H1 (cell line): ENCODE measurements around the gene C2orf76. TPM values are rescaled to one million over a fixed set of nuclear protein-coding genes. Genes with fewer than 3 reads are reported as not detected.

Source experiments
- CTCF ChIA-PET: fragments of 300-600 bp; sonication (Branson Sonifier 250); formaldehyde crosslinking; loops from one replicate; lab custom pipeline; 2021; ENCODE audit not compliant: partially characterized antibody; lab: Charles Lee
- POLR2A ChIA-PET: fragments of 300-600 bp; sonication (Branson Sonifier 250); formaldehyde crosslinking; loops from one replicate; lab custom pipeline; 2021; ENCODE audit warnings: inconsistent platforms; ENCODE audit not compliant: partially characterized antibody; lab: Charles Lee
- DNase-seq, 2 experiments: peaks; one replicate each; pipeline versions ENCODE4 v3.0.0 to v3.0.0-alpha.2; 2010 to 2022; ENCODE audit warnings: low spot score in 2 of 2, low read depth in 1 of 2, mixed read lengths in 1 of 2
- FAIRE-seq: peaks from 2 replicates; lab custom pipeline; 2011; peaks lifted over from hg19 to GRCh38; lab: Jason Lieb, UNC
- H2AFZ ChIP-seq: 2 replicates; pipeline ENCODE4 v1.8.1; 2012; ENCODE audit warnings: low read length, inconsistent platforms
- H2AK5ac ChIP-seq: 2 replicates; pipeline ENCODE4 v1.6.1; 2013; ENCODE audit warnings: low read depth, low read length
- H2BK120ac ChIP-seq: replicated peaks from 2 replicates; pipeline ENCODE3; 2013; ENCODE audit warnings: low read depth, low read length, inconsistent platforms
- H2BK12ac ChIP-seq: 2 replicates; pipeline ENCODE4 v1.6.1; 2013; ENCODE audit warnings: low read depth, low read length
- H2BK15ac ChIP-seq: 2 replicates; pipeline ENCODE4 v1.6.1; 2013; ENCODE audit warnings: low read length
- H2BK20ac ChIP-seq: 2 replicates; pipeline ENCODE4 v1.6.1; 2013; ENCODE audit warnings: low read length
- H2BK5ac ChIP-seq: 2 replicates; pipeline ENCODE4 v1.6.1; 2013; ENCODE audit warnings: low read depth, low read length
- H3K14ac ChIP-seq: 2 replicates; pipeline ENCODE4 v1.6.1; 2013; ENCODE audit warnings: inconsistent platforms; ENCODE audit not compliant: insufficient read length
- H3K18ac ChIP-seq: 2 replicates; pipeline ENCODE4 v1.6.1; 2013; ENCODE audit warnings: low read length; ENCODE audit errors: extremely low read depth
- H3K23ac ChIP-seq: 2 replicates; pipeline ENCODE4 v1.6.1; 2013; ENCODE audit warnings: inconsistent platforms; ENCODE audit not compliant: insufficient read length
- H3K23me2 ChIP-seq: 2 replicates; pipeline ENCODE4 v1.6.1; 2013; ENCODE audit warnings: low read depth, low read length
- H3K27ac ChIP-seq: 2 replicates; pipeline ENCODE4 v1.6.1; 2011; ENCODE audit warnings: low read depth, low read length, inconsistent platforms
- H3K27me3 ChIP-seq, 4 experiments: replicated peaks in 1 of 4; 1 replicate in 1 of 4; 2 replicates in 3 of 4; pipeline versions ENCODE4 v1.6.1 to v1.8.1; 2011 to 2013; ENCODE audit warnings: low read length in 3 of 4, mild to moderate bottlenecking in 3 of 4, inconsistent platforms in 2 of 4, mixed read lengths in 2 of 4, moderate library complexity in 1 of 4; ENCODE audit not compliant: control insufficient read depth in 3 of 4, insufficient read depth in 3 of 4; ENCODE audit errors: extremely low read depth in 1 of 4
- H3K36me3 ChIP-seq, 4 experiments: 2 replicates each; pipeline versions ENCODE4 v1.6.1 to v1.8.1; 2011 to 2013; ENCODE audit warnings: mild to moderate bottlenecking in 4 of 4, low read length in 3 of 4, moderate library complexity in 2 of 4, control low read depth in 1 of 4, inconsistent platforms in 1 of 4; ENCODE audit not compliant: insufficient read depth in 4 of 4, control insufficient read depth in 2 of 4
- H3K4ac ChIP-seq: replicated peaks from 2 replicates; pipeline ENCODE3; 2013; ENCODE audit warnings: low read length, low read depth, mixed read lengths, inconsistent platforms; ENCODE audit not compliant: insufficient read length
- H3K4me1 ChIP-seq, 4 experiments: replicated peaks in 1 of 4; 1 replicate in 1 of 4; 2 replicates in 3 of 4; pipeline versions ENCODE4 v1.6.1 to v1.8.1; 2011 to 2013; ENCODE audit warnings: low read length in 3 of 4, inconsistent platforms in 2 of 4, mixed read lengths in 1 of 4; ENCODE audit not compliant: insufficient read depth in 4 of 4, control insufficient read depth in 3 of 4
- H3K4me2 ChIP-seq, 2 experiments: 2 replicates each; pipeline versions ENCODE4 v1.6.1 to v1.8.1; 2011 to 2013; ENCODE audit warnings: low read depth in 2 of 2, low read length in 2 of 2, control low read depth in 1 of 2, inconsistent platforms in 1 of 2, mild to moderate bottlenecking in 1 of 2; ENCODE audit not compliant: insufficient read depth in 1 of 2
- H3K4me3 ChIP-seq, 4 experiments: fragments of 200-600, 300-600 bp in 1 of 4; sonication (generic), shearing (Covaris generic), sonication (Bioruptor Twin) in 1 of 4; 2 replicates each; pipeline versions ENCODE4 v1.5.1 to v1.8.1; 2011 to 2016; ENCODE audit warnings: low read length in 4 of 4, low read depth in 3 of 4, control low read depth in 2 of 4, inconsistent platforms in 2 of 4, mild to moderate bottlenecking in 2 of 4, mixed read lengths in 1 of 4, moderate library complexity in 1 of 4; ENCODE audit not compliant: insufficient read depth in 2 of 4; ENCODE audit errors: extremely low read depth in 1 of 4
- H3K56ac ChIP-seq: replicated peaks from 2 replicates; pipeline ENCODE3; 2013; ENCODE audit warnings: low read depth, mild to moderate bottlenecking, mixed read lengths, low read length, inconsistent platforms; ENCODE audit not compliant: insufficient read length
- H3K79me1 ChIP-seq: 2 replicates; pipeline ENCODE4 v1.6.1; 2013; ENCODE audit warnings: low read depth, low read length, control low read depth
- H3K79me2 ChIP-seq, 2 experiments: 2 replicates each; pipeline versions ENCODE4 v1.6.1 to v1.8.1; 2012 to 2013; ENCODE audit warnings: low read length in 2 of 2, mild to moderate bottlenecking in 2 of 2, inconsistent platforms in 1 of 2; ENCODE audit not compliant: insufficient read depth in 2 of 2, control insufficient read depth in 1 of 2
- H3K9ac ChIP-seq, 4 experiments: replicated peaks in 1 of 4; 1 replicate in 1 of 4; 2 replicates in 3 of 4; pipeline versions ENCODE4 v1.6.1 to v1.8.1; 2011 to 2013; ENCODE audit warnings: low read depth in 3 of 4, low read length in 3 of 4, control low read depth in 2 of 4, mild to moderate bottlenecking in 2 of 4, moderate library complexity in 2 of 4, inconsistent platforms in 1 of 4; ENCODE audit errors: extremely low read depth in 1 of 4
- H3K9me3 ChIP-seq, 2 experiments: 2 replicates each; pipeline versions ENCODE4 v1.6.1 to v1.8.1; 2012 to 2013; ENCODE audit warnings: mild to moderate bottlenecking in 2 of 2, moderate library complexity in 2 of 2, control low read depth in 1 of 2, inconsistent platforms in 1 of 2, low read depth in 1 of 2, low read length in 1 of 2, mixed read lengths in 1 of 2; ENCODE audit not compliant: insufficient read depth in 2 of 2
- H4K20me1 ChIP-seq, 2 experiments: replicated peaks in 1 of 2; 2 replicates each; pipeline versions ENCODE3 to v1.8.1; 2011 to 2013; ENCODE audit warnings: inconsistent platforms in 2 of 2, low read length in 2 of 2, mild to moderate bottlenecking in 1 of 2; ENCODE audit not compliant: insufficient read depth in 2 of 2, control insufficient read depth in 1 of 2
- H4K5ac ChIP-seq: 2 replicates; pipeline ENCODE4 v1.6.1; 2013; ENCODE audit warnings: low read length, low read depth, mixed read lengths, inconsistent platforms; ENCODE audit not compliant: insufficient read length
- H4K8ac ChIP-seq: 2 replicates; pipeline ENCODE4 v1.8.0; 2013; ENCODE audit warnings: mild to moderate bottlenecking, moderate library complexity, low read length, inconsistent platforms; ENCODE audit not compliant: insufficient read depth; ENCODE audit errors: extremely low read depth
- H4K91ac ChIP-seq: replicated peaks from 2 replicates; pipeline ENCODE3; 2013; ENCODE audit warnings: low read length, mixed read lengths, inconsistent platforms; ENCODE audit not compliant: insufficient read length
- CHD1 ChIP-seq: IDR thresholded peaks from 2 replicates; pipeline ENCODE4 v1.6.1; 2012; ENCODE audit warnings: low read depth, low read length, improper control_type of control experiment
- EZH2 ChIP-seq: fragments of 200-600 bp; sonication (generic); IDR thresholded peaks from 2 replicates; pipeline ENCODE4 v1.7.1; 2012; ENCODE audit warnings: low read depth, mild to moderate bottlenecking, moderate library complexity, low read length, inconsistent platforms; ENCODE audit not compliant: severe bottlenecking
- NRF1 ChIP-seq: IDR thresholded peaks from 2 replicates; pipeline ENCODE4 v1.6.1; 2011; ENCODE audit warnings: mild to moderate bottlenecking, low read depth, low read length, improper control_type of control experiment
- RAD21 ChIP-seq, 2 experiments: IDR thresholded peaks in 1 of 2; conservative IDR thresholded peaks in 1 of 2; 2 replicates each; pipeline ENCODE4 v1.6.1; 2011; ENCODE audit warnings: low read depth in 2 of 2, low read length in 2 of 2, improper control_type of control experiment in 1 of 2, inconsistent platforms in 1 of 2, mild to moderate bottlenecking in 1 of 2, moderate library complexity in 1 of 2
- SAP30 ChIP-seq: fragments of 300-600 bp; sonication (generic); IDR thresholded peaks from 2 replicates; pipeline ENCODE4 v1.7.1; 2012; ENCODE audit warnings: low read length, moderate library complexity, mild to moderate bottlenecking, inconsistent platforms; ENCODE audit not compliant: insufficient read depth, insufficient replicate concordance
- SIRT6 ChIP-seq: IDR thresholded peaks from one replicate; pipeline ENCODE4 v1.7.1; 2012; ENCODE audit warnings: low read length, inconsistent platforms
- SP2 ChIP-seq: IDR thresholded peaks from 2 replicates; pipeline ENCODE4 v1.6.1; 2012; ENCODE audit warnings: mild to moderate bottlenecking, low read length, inconsistent platforms
- SP4 ChIP-seq: IDR thresholded peaks from 2 replicates; pipeline ENCODE4 v1.6.1; 2012; ENCODE audit warnings: low read length, inconsistent platforms
- SUZ12 ChIP-seq: fragments of 200-600 bp; sonication (generic); IDR thresholded peaks from 2 replicates; pipeline ENCODE4 v1.6.1; 2012; ENCODE audit warnings: mild to moderate bottlenecking, inconsistent platforms, low read length, moderate library complexity, mixed read lengths
- TBP ChIP-seq: IDR thresholded peaks from 2 replicates; pipeline ENCODE4 v1.6.1; 2011; ENCODE audit warnings: low read depth, low read length, improper control_type of control experiment
- TCF12 ChIP-seq: IDR thresholded peaks from 2 replicates; pipeline ENCODE4 v1.6.1; 2011; ENCODE audit warnings: low read depth, mild to moderate bottlenecking, low read length
- WGBS, 2 experiments: shearing (Covaris generic) in 1 of 2; methylation state at CpG; one replicate each; pipeline versions ENCODE4 v1.1.6 to v1.1.7; 2013 to 2015; ENCODE audit warnings: low lambda C conversion rate in 2 of 2, mixed read lengths in 2 of 2, inconsistent platforms in 1 of 2, low coverage in 1 of 2, missing lambda C conversion rate in 1 of 2; ENCODE audit not compliant: insufficient replicate concordance in 2 of 2, insufficient coverage in 1 of 2, insufficient read length in 1 of 2; ENCODE audit errors: extremely low coverage in 1 of 2, missing lambda C conversion rate in 1 of 2; 5-methylcytosine and 5-hydroxymethylcytosine counted together
- polyA plus RNA-seq, 7 experiments: library from polyadenylated mRNA; depleted of rRNA in 3 of 7; stranded (reverse) in 5 of 7; unstranded in 2 of 7; fragments of >200 nt in 5 of 7; fragments of 200-250 nt in 2 of 7; gene quantifications; 1 replicate in 5 of 7; 2 replicates in 1 of 7; 4 replicates in 1 of 7; pipeline versions ENCODE4 v1.2.1 to v1.2.3, GENCODE V29; 2011 to 2013; ENCODE audit warnings: missing spikeins in 2 of 7, mixed read lengths in 2 of 7
- total RNA-seq: library from RNA; stranded (reverse); fragmentation: NEBNext Ultra II Directional; extraction: Animal tissue kit (Norgen Biotek cat#: 25700); gene quantifications from 2 replicates; pipeline ENCODE4 v1.2.1, GENCODE V29; 2021
- TF ChIP-seq, protein P1 (sequence below): IDR thresholded peaks from 2 replicates; pipeline ENCODE4 v1.6.1; 2011; ENCODE audit warnings: low read depth, mild to moderate bottlenecking, low read length; ENCODE audit not compliant: insufficient read depth

Gene C2orf76
- total and polyA plus RNA-seq, 2 of the 8 experiments (the other 6 are each of a cell fraction or from before 2014, with no cell fraction given), result 4.4 to 5.0 TPM

DNA sequence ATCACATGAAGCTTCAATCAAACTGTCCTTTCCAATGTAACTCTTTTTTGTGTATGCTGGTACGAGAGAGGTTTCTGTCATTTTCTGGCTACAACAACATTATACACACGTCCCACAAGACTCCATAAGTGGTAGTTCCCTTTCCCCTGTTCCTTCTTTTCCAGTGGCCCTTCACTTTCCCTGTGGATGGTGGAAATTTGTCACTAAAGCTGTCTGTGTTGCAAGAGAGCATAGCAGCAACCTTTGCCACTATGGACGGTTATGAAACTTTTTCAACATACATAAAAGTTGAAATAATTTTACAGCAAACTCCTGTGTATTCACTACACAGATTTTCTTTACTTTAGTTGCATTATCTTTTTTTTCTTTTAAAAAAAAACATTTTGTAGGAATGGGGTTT is 18.8 kb upstream of the C2orf76 start:
- H3K27ac ChIP-seq, result no peak overlapping the region
- no peak overlapping the region for H3K18ac ChIP-seq
- no peak overlapping the region for H3K56ac ChIP-seq
- H2AFZ ChIP-seq, result no peak overlapping the region
- no peak overlapping the region for H2AK5ac ChIP-seq
- H3K14ac ChIP-seq, result no peak overlapping the region
- no peaks in the 10 kb centered on the region for H3K36me3 ChIP-seq
- H4K8ac ChIP-seq, result no peak overlapping the region
- DNase-seq (no peak), FAIRE-seq (no peak)
- no peaks in the 10 kb centered on the region; the same call in 1 of the 2 replicates for H3K79me1 ChIP-seq
- 90% methylated on average over 3 of the region's 3 CpGs; no CpG with 5 or more reads in 1 of the 2 experiments for WGBS, 2 experiments
- H3K27me3 ChIP-seq, result no peaks in the 10 kb centered on the region
- H4K20me1 ChIP-seq, result no peaks in the 10 kb centered on the region
- no peak overlapping the region for H2BK12ac ChIP-seq
- H2BK5ac ChIP-seq, result no peak overlapping the region
- no peak overlapping the region for H2BK120ac ChIP-seq
- POLR2A ChIA-PET, result no interaction called here
- H2BK15ac ChIP-seq, result no peak overlapping the region
- H3K79me2 ChIP-seq, result no peaks in the 10 kb centered on the region
- H3K9me3 ChIP-seq, result no peaks in the 10 kb centered on the region; a peak in 1 of 4 replicates
- H3K9ac ChIP-seq, result no peak overlapping the region
- no peak overlapping the region for H4K5ac ChIP-seq
- no peak overlapping the region for H2BK20ac ChIP-seq
- H3K4me1 ChIP-seq, result peaks cover 0 to 4% (median 3%) of the 10 kb centered on the region in 4 experiments; a peak in 2 of 7 replicates
- H3K4me2 ChIP-seq, result no peak overlapping the region
- CTCF ChIA-PET, result interaction anchor here (1.0 to 1.6 kb wide), 3 partner anchors 14 to 99 kb away, joined by 3 to 7 read pairs (median 3); no protein-coding TSS in a partner anchor
- H4K91ac ChIP-seq, result no peak overlapping the region
- H3K4me3 ChIP-seq, result no peak overlapping the region
- H3K23ac ChIP-seq, result no peak overlapping the region
- H3K23me2 ChIP-seq, result no peaks in the 10 kb centered on the region
- no peak overlapping the region for H3K4ac ChIP-seq
- TF ChIP-seq TBP, result no peak
- no peak for TF ChIP-seq TCF12
- no peak for TF ChIP-seq EZH2
- TF ChIP-seq SUZ12, result no peak
- TF ChIP-seq SP2, result no peak
- no peak for TF ChIP-seq CHD1
- TF ChIP-seq, protein P1, sequence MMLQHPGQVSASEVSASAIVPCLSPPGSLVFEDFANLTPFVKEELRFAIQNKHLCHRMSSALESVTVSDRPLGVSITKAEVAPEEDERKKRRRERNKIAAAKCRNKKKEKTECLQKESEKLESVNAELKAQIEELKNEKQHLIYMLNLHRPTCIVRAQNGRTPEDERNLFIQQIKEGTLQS, result no peak
- TF ChIP-seq SAP30, result no peak
- no peak for TF ChIP-seq SP4
- TF ChIP-seq SIRT6, result no peak
- TF ChIP-seq RAD21 (IDR thresholded peaks at IDR 0.05 in 1 of 2, conservative IDR thresholded peaks at IDR 0.05 in 1 of 2; ENCODE audit: low read depth in 2 of 2, low read length in 2 of 2), result no peak
- TF ChIP-seq NRF1, result no peak
